Measurements from ENCODE around the gene BFSP2.
"Not testable (repeated sequence)": the region's sequence is repeated elsewhere in the genome, so short reads cannot be mapped to it uniquely, and the experiment has no call there.

BFSP2 gene

DNA sequence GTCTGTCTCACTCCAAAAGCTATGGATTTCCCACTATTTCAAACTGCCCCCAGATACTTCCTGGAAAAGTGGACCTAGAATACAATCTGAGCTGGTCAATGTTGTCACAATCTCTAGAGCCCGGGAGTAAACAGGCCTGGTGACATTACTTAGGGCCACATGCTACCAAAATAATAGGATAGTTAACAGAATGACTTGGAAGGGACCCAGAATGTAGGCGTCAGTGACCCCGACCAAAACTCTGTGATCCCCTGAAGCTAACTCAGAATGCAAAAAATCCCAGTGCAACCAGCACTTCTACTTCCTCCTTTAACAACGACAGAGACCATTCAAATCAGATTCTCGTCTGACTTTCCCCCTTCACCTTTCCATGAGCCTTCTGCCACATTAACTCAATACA lies 122.1 kb downstream of the BFSP2 start:
- DNase-seq (ENCODE audit: low spot score), result no peak

DNA sequence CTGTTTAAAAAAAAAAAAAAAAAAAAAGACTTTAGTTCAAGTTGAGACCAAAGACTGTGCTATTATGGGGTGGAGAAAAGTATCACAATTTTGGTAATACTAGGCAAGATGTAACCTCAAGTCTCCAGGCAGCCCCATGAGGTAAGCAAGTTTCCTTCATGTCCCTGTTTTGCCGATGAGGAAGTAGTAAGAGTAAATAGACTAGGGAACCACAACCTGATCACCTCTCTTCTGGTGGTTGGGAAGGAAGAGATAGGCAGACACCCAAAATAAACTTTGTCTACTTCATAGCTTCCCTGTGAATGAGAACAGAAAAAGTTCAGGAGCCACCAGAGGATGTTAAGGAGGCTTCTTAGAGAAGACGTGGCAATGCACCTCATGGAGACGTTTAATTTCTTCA lies 123.9 kb downstream of the BFSP2 start:
- DNase-seq (ENCODE audit: low spot score), result not testable (repeated sequence)

All from kidney capillary endothelial cell (primary cell).